Stimulated activated CD8-positive, alpha-beta memory T cell treated with anti-CD3 and anti-CD28 coated beads, Interleukin-7, amount 100 ng/mL, for 1 hour (primary cell): Measurements from ENCODE around the gene ZFAND3.
A peak's percentile ranks its signal among the peaks of the same experiment; 100 is the strongest.

Experiments
- DNase-seq, 2 donors: peaks; one replicate each; pipeline ENCODE4 v3.0.0-alpha.2; 2020; ENCODE audit warnings: low read depth in 2 of 2

Gene ZFAND3, protein sequence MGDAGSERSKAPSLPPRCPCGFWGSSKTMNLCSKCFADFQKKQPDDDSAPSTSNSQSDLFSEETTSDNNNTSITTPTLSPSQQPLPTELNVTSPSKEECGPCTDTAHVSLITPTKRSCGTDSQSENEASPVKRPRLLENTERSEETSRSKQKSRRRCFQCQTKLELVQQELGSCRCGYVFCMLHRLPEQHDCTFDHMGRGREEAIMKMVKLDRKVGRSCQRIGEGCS

GRCh38 chr6:37819177-37819801, at the start of gene ZFAND3:
Gene ZFAND3, plus strand, starts transcription at chr6:37819727. Its CDS starts 219 bp downstream, at chr6:37819946.
- DNase-seq = peak; percentile 84 to 85

DNA sequence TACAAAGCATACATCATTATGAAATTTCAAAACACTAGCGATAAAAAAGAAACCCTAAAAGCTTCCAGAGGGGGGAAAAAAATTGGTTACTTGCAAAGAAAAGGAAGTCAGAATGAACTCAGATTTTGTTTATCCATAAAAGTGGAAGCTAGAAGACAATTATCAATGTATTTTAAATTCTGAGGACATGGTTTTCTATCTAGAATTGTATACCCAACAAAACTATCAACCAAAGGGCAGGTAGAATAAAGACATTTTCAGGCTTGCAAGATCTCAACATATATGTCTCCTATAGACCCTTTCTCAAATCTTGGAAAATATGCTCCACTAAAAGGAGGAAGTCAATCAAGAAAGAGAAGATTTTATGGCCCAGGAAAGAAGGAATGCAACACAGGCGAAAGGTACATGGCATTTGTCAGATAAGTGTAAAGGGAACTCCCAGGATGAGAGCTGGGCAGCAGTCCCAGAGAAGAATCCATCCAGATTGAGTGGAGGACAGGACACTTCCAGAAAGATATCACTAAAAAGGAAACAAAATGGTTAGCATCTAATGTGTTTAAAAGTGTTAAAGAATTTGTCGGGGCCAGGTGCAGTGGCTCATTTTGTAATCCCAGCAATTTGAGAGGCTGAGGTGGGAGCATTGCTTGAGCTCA, 45.4 kb upstream of the ZFAND3 start:
- DNase-seq = no peak

DNA sequence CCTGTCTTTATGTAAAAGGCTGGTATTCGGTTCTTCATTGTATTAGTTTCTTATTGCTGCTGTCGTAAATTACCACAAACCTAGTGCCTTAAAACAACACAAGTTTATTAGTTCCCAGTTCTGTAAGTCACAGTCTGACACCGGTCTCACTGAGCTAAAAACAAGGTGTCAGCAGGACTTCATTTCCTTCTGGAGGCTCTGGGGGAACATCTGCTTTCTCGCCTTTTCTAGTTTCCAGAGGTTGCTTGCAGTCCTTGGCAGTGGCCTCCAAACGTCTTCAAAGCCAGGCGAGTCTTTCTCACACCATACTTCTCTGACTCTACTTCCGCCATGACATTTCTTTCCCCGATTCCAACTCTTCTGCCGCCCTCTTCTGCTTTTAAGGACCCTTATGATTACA, 43.0 kb upstream of the ZFAND3 start:
- DNase-seq = no peak

DNA sequence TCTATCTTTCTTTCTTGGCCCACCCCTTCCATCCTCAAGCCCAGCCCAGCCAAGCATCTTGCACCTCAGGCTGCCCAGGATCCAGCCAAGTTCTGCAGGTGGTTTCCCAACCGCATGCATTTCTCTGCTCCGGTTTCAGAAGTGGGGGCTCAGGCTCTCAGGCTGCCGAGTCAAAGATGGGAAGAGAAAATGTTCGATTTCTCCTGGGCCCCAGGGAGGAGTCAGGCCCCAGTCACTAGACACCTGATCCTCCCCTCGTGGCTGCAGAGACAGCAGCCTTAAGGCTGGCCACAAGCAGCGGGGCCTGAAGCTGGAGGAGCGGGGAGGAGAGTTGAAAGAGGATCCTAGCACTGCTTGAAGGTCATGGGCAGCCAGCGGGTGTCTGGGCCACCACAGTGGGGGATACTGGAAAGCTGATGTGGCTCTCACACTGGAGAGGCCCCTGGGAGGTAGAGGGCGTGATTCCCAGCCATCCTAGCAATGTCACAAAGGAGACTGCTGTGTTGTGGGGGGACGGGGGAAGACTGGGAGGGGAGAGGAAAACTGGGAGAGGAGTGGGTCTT, 42.2 kb upstream of the ZFAND3 start:
- DNase-seq = no peak

DNA sequence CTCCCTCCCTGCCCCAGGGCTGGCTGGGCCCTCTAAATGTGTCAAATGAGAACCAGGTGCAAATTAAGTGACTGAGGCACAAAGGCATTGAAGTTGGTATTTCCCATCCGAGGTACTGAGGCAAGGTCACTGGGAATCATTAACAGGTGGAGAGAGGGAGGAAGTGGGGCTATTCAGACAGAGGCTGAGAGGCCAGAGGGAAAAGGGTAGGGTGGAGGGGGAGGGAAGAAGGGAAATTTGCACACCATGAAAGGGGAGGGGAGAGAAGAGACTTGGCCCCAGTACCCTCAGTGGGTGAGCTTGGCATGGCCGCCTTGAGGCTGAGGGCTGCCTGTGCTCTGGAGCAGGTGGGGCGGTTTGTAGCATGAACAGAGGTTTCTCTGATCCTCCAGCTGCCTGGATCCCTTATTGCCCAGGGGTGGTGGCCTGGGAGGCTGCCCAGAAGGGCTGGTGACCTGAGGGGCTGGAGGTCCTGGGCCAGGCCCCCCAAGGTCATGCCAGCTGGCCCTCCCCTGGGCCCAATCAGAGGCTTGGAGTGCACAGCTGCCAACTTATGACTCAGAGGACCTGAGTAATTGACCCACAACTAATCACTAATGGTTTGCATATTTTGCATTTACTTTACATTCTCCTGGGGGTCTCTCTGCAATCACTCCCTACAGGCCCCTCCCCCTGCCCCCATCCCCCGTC, 40.3 kb upstream of the ZFAND3 start:
- no peak for DNase-seq

- DNase-seq = no peak
Measured at GRCh38 chr6:37779902-37780628, 39.5 kb upstream of the ZFAND3 start.

DNA sequence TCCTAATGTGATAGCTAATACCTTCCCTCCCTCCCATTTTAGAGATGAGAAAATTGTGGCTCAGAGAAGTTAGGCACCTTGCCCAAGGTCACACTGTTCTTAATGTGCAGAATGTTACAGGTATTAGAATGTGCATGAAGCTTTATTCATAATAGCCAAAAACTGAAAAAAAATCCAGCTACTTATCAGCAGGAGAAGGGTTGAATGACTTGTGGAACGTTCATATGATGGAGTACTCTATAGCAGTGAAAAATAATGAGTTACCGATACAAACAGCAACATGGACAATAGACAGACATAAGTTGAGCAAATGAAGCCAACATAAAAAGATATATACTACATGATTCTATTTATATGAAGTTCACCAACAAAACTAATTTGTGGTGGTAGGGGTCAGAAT, 37.7 kb upstream of the ZFAND3 start:
- DNase-seq = no peak

- no peak for DNase-seq
Measured at GRCh38 chr6:37783025-37783855, 36.3 kb upstream of the ZFAND3 start.

GRCh38 chr6:37783856-37784584, 35.5 kb upstream of the ZFAND3 start:
- no peak for DNase-seq

- DNase-seq = no peak
Measured at GRCh38 chr6:37784585-37784967, 35.0 kb upstream of the ZFAND3 start.

DNA sequence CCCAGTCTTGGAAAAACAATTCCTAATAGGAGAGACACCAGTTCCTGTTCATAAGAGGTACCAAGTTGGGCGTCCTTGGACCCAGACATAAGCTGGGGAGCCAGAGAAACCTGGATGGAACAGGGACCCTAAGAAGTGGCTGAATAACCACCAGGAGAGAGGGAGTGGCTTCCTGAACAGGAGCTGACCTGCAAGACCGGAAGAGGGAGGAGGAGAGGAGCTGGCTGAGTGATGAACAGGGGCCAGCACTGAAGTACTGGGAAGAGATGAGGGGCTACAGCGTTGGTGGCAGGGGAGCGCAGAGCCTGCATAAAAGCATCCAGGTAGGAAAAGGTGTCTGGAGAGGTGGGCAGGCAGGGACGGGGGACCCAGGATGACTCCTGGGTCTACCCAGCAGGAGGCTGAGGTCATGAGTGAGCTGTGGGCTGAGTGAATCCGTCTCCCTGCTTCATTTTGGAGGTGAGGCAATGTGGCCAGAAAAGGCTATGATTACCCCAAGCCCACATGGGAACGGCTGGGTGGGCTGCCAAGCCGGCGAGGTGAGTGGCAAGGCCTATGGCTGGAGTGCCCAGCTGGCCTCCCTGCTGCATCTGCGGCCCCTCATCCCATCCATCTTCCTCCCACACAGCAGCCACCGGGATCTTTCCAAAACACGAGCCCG, 34.4 kb upstream of the ZFAND3 start:
- DNase-seq = no peak

DNA sequence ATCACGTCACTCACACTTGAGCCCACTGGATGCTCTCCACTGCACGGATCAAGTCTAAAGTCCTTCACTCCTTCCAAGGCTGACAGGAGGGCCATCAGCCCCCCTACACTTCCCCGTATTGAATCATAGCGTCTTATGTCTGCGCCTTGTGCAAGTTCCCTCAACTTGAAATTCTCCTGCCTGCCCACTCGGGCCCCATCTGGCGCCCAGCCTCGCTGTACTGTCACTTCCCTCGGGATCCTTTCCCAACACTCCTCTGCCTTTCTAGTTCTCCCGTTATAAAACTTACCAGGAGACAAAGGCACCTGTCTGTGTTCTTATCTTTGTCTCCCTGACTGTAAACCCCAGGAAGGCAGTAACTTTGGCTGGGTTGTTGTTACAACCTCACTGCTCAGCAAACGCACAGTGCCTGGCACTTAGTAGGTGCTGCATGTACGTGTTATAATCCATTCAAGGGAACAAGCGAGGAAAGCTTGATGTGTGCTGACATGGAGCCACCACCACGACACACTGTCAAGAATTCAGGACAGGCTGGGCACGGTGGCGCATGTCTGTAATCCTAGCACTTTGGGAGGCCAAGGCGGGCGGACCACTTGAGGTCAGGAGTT, 33.8 kb upstream of the ZFAND3 start:
- no peak for DNase-seq

DNA sequence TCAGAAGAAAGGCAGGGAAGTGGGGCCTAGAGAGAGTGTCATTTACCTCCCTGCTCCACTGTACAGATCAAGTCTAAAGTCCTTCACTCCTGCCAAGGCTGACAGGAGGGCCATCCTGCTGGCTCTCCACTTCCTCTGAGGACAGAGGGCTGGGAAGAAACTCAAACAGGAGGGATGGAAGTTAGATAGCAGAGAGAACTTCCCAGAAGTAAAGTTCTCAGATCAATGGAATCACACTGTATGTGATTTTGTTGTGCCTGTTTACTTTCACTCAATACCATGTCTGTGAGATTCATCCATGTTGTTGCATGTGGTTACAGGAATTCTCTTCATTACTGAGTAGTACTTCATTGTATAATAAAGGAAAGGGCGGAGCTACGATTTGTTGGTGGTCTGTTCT, 32.3 kb upstream of the ZFAND3 start:
- DNase-seq = no peak

GRCh38 chr6:37788259-37788658, 31.3 kb upstream of the ZFAND3 start:
- no peak for DNase-seq

DNA sequence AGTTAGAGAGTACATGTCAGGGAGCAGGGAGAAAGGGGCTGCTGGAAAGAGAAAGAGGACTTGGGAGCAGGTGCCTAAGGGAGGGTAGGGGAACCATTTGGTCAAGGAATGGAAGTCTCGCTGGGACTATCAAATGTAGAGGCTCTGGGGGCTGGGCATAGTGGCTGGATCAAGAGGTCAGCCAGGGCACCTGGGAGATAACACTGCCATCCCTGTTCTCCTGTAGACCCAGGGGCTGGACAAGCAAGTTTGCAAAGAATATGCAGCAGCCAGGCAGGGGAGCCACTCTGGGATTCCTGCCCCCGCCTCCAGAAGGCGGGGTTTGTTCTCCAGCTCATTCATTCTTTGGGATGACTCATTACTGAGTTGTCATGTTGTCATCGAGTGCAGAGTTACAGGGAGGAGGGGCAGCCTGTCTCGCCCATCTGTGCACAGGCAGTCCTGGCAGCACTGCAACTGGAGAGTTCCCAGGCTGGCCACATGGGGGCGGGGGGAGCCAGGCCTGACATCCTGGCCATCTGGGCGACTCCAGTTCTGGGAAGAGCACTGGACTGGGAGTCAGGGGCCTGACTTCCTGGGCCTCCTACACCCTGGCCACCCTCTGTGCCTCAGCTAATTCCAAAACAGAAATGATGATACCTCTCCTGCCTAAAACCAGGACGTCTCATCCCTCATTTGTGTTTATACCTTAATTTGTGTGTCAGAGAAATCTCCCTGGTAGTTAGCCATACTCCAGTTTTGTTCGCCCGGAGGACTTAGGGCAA, 28.2 kb upstream of the ZFAND3 start:
- DNase-seq = peak; percentile 59

DNA sequence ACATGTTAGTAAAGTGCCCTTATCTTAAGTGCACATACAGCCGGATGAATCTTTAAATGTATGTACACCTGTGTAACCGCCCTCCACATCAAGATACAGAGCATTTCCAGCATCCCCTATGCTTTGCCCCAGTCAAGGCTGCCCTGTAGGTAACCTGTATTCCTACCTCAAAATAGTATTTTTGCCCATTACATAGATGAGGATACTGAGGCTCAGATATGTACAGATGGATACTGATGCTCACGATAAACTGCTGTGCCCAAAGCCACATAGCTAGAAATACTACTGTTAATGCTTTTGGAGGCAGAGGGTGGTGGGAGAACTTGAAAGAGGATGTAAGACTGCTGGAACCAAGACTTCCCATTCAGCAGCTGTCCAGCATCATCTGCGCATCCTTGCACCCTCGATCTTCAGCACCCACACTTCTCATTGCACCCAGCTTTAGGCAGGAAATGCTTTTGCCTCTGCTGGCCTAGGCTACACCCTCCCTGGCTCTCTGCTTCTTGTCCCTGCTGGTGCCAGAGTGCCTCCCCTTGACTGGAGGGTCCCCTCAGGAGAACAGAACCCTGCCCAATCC, 27.0 kb upstream of the ZFAND3 start:
- DNase-seq = no peak

DNA sequence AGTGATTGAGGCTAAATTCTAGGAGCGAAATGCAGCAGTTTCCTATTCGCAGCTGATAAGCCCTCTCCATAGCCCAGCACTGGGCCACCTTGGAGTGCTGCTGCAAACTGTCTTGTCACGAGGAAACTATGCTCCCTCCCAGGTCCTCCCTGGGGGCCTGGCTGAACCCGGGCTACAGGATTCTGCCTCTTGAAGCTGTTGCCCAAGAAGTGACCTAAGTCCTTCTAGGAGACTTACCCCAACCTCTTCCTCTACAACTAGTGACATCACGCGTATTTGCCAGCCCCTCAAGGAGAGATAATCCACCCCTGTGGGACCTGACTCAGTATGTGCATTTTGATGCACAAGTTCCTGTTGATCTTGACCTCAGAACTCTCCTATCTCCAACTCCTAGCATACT, 26.5 kb upstream of the ZFAND3 start:
- DNase-seq = no peak

DNA sequence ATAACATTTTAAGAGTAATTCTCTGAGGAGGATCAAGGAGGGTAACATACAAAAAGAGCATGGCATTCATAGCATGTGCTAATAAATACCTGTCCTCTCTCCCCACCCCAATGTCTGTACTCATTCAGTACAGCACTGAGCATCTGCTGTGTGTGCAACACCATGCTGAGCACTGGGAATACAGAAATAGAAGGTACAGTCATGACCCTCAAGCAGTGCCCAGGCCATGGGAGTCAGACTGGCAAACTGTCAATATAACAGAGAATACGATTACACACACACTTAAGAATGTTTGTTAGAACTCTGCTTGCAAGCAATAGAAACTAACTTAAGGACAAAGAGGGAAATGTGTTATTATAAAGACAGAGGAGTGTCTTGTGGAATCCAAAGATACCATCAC, 24.7 kb upstream of the ZFAND3 start:
- DNase-seq = no peak
